GM06990 (cell line): ENCODE results near the gene UBAP2.

ENCODE experiments used
- DNase-seq: peaks from one replicate; pipeline ENCODE4 v3.0.0-alpha.2; 2011; ENCODE audit not compliant: insufficient read length; ENCODE audit errors: extremely low read depth
- H3K27me3 ChIP-seq: replicated peaks from 2 replicates; pipeline ENCODE4 v1.6.0; 2011; ENCODE audit warnings: low read length; ENCODE audit not compliant: control insufficient read depth, insufficient read depth
- H3K36me3 ChIP-seq: 2 replicates; pipeline ENCODE4 v1.5.1; 2011; ENCODE audit warnings: low read length; ENCODE audit not compliant: control insufficient read depth, insufficient read depth
- H3K4me3 ChIP-seq: replicated peaks from 2 replicates; pipeline ENCODE4 v1.5.1; 2011; ENCODE audit warnings: low read depth, mild to moderate bottlenecking, control low read depth, low read length
- TF ChIP-seq, protein P1 (sequence below): IDR thresholded peaks from 2 replicates; pipeline ENCODE4 v1.5.1; 2011; ENCODE audit warnings: low read length, control low read depth, mild to moderate bottlenecking, inconsistent platforms; ENCODE audit not compliant: insufficient read depth, poor library complexity, severe bottlenecking

UBAP2 gene

DNA sequence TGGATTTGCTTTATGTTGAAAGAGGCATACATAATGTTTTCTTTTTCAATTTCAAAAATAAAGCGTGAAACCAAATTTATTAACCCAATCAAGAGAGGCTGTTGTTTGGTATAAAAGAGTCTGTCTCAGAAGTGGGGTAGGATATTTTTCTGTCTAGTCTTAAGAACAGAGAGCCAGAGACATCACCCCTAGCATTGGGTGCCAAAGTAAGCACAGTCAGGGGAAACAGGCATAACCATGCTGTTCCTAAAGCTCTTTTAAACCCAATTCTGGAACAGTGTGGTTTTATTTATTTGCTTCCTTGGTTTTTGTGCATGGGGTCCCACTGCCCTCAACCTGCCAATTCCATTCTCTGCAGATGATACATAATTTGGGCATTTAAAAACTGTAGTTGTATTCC lies 143.6 kb downstream of the UBAP2 start:
- Histone ChIP-seq H3K36me3 (peaks cover 4% of the 10 kb centered on the region), H3K4me3 (no peak overlapping the region), H3K27me3 (no peaks in the 10 kb centered on the region)
- no peak for DNase-seq
- TF ChIP-seq, protein P1, sequence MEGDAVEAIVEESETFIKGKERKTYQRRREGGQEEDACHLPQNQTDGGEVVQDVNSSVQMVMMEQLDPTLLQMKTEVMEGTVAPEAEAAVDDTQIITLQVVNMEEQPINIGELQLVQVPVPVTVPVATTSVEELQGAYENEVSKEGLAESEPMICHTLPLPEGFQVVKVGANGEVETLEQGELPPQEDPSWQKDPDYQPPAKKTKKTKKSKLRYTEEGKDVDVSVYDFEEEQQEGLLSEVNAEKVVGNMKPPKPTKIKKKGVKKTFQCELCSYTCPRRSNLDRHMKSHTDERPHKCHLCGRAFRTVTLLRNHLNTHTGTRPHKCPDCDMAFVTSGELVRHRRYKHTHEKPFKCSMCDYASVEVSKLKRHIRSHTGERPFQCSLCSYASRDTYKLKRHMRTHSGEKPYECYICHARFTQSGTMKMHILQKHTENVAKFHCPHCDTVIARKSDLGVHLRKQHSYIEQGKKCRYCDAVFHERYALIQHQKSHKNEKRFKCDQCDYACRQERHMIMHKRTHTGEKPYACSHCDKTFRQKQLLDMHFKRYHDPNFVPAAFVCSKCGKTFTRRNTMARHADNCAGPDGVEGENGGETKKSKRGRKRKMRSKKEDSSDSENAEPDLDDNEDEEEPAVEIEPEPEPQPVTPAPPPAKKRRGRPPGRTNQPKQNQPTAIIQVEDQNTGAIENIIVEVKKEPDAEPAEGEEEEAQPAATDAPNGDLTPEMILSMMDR: no peak

DNA sequence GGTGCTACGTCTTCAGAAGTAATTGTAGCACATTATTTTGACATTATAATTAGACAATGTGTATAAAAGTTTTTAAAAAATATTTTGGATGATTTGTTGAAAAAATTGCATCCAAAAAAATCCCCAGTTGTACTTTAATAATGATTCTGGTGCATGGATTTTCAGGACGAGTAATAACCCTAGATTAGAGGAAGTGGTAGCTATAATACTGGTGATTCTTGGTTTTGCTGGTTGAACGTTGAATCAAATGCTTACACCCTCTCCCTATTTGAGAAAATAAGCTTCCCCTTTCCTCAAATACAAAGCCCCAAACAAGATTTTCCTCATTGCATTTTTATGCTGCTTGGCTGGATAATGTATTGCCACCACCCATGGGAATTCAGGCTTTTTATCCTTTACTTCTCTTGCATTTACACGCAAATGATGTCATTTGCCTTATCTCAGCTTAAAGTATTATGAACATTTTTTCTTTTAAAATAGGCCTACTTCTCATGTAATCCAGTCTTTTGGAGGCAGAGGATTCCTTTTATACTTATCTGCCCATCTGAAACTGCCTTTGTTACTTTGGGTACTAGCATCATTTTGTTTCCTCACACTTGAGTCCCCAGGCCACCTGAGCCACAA lies 145.4 kb downstream of the UBAP2 start:
- DNase-seq: no peak
- peaks cover 3% of the 10 kb centered on the region for H3K36me3 ChIP-seq
- TF ChIP-seq, protein P1: no peak
- H3K4me3 ChIP-seq: no peak overlapping the region
- no peaks in the 10 kb centered on the region for H3K27me3 ChIP-seq

DNA sequence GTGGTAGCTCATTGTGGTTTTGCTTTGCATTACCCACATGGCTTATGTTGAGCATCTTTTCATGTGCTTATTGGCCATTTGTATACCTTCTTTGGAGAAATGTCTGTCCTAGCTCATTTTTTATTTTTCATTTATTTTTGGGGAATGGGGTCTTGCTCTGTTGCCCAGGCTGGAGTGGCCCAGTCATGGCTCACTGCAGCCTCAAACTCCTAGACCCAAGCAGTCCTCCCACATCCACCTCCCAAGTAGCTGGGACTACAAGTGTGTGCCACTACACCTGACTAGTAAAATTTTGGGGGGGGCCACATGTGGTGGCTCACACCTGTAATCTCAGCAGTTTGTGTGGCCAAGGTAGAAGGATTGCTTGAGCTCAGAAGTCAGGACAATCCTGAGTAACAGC lies 154.4 kb downstream of the UBAP2 start:
- no peak for DNase-seq
- Histone ChIP-seq H3K36me3 (no peaks in the 10 kb centered on the region; the same call in 1 of the 2 replicates), H3K4me3 (no peak overlapping the region), H3K27me3 (no peaks in the 10 kb centered on the region)
- TF ChIP-seq, protein P1: no peak

DNA sequence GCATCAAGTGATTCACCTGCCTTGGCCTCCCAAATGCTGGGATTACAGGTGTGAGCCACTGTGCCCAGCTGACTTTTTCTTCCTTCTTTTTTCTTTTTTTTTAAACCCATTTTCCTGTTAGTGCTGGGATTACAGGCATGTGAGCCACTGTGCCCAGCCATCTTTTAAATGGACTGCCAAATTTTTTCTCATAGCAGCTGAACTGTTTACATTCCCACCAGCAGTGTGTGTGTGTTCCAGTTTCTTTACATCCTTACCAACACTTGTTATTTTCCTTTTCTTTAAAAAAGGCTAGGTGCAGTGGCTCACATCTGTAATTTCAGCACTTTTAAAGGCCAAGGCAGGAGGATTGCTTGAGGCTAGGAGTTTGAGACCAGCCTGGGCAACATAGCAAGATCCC lies 154.8 kb downstream of the UBAP2 start:
- Histone ChIP-seq H3K4me3 (no peak overlapping the region), H3K27me3 (no peaks in the 10 kb centered on the region), H3K36me3 (no peaks in the 10 kb centered on the region; the same call in 1 of the 2 replicates)
- DNase-seq: no peak
- TF ChIP-seq, protein P1: no peak

DNA sequence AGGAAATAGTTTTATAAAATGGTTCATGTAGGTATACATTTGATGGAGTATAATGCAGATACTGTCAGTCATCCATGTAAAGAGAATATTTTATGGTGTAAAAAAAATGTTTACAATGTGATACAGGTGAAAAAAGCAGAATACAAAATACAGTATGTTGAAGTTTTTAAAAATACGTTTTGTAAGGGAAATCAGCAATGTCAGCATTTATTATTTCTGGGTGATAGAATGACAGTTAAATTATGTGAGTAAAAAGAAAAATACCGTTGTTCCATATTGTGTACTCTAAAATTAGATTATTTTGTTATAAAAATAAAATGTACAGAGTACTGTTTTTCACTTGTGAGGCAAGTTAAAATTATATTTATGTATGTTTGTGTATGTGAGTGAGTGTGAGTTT lies 162.7 kb downstream of the UBAP2 start:
- Histone ChIP-seq H3K27me3 (no peaks in the 10 kb centered on the region), H3K4me3 (no peak overlapping the region), H3K36me3 (no peaks in the 10 kb centered on the region)
- TF ChIP-seq, protein P1: no peak
- no peak for DNase-seq
